Activated naive CD8-positive, alpha-beta T cell treated with anti-CD3 and anti-CD28 coated beads, Interleukin-2, amount 50 U/mL, for 24 hours (primary cell): ENCODE data around the gene SERPINB2.

Experiments
- ATAC-seq: fragments of 150-1000 bp; cut with Tn5 transposase; one replicate; pipeline ENCODE4 v1.10.0; 2021
- DNase-seq: peaks from one replicate; pipeline ENCODE4 v3.0.0; 2021
- H3K27ac Mint-ChIP-seq: one replicate; pipeline ENCODE4 v1.8.0; 2021; ENCODE audit warnings: mild to moderate bottlenecking, mixed read lengths
- H3K27me3 Mint-ChIP-seq: one replicate; pipeline ENCODE4 v1.8.0; 2021; ENCODE audit warnings: mixed read lengths
- H3K36me3 Mint-ChIP-seq: one replicate; pipeline ENCODE4 v1.8.0; 2021; ENCODE audit warnings: low read depth, mixed read lengths
- H3K4me1 Mint-ChIP-seq: one replicate; pipeline ENCODE4 v1.8.0; 2021; ENCODE audit warnings: mixed read lengths
- H3K4me3 Mint-ChIP-seq: one replicate; pipeline ENCODE4 v1.8.0; 2021; ENCODE audit warnings: mild to moderate bottlenecking, moderate library complexity, mixed read lengths
- H3K9me3 Mint-ChIP-seq: one replicate; pipeline ENCODE4 v1.8.0; 2021; ENCODE audit warnings: mixed read lengths

SERPINB2 gene

DNA sequence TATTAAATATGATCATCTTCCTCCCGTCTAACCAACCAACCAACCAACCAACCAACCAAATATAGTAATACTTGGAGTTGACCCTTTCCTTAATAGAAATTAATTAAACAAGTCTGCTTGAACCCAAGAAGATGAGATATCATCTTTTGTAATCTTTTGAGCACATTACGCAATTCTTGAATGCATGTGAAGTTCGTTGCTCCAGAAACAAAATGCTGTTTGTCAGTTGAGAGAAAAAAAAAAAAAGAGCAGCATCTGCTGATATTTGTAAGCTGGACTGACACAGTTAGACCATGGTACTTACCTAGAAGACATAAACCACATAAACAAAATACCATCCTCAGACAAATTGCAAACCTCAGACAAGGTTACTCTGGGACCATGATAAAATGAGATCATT is 9.2 kb upstream of the SERPINB2 start:
- ATAC-seq (no peak), DNase-seq (no peak)
- Mint-ChIP-seq H3K27me3 (no peaks in the 10 kb centered on the region), H3K4me3 (no peak overlapping the region), H3K4me1 (peaks cover 7% of the 10 kb centered on the region), H3K27ac (no peak overlapping the region), H3K36me3 (no peaks in the 10 kb centered on the region), H3K9me3 (no peaks in the 10 kb centered on the region)

DNA sequence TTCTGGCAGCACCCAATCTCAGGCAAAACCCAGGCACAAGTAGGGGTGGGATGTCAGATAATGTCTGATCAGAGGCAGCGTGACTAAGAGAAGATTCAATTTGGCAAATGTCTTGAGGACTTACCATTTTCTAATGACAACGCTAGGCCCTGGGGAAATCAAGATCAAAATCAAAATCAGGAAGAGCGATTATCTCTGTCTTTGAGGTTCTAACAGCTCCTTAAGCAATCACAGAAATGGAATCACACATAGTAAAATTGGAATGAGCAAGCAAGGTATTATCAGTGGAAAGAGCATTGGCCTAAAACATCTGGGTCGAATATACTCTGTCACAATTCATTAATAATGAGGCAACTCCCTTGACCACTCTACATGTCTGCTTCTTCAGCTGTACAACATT is 8.6 kb upstream of the SERPINB2 start:
- Mint-ChIP-seq H3K27ac (no peak overlapping the region), H3K36me3 (no peaks in the 10 kb centered on the region), H3K4me3 (no peak overlapping the region), H3K9me3 (no peaks in the 10 kb centered on the region), H3K27me3 (no peaks in the 10 kb centered on the region), H3K4me1 (peaks cover 7% of the 10 kb centered on the region)
- ATAC-seq (no peak), DNase-seq (no peak)

DNA sequence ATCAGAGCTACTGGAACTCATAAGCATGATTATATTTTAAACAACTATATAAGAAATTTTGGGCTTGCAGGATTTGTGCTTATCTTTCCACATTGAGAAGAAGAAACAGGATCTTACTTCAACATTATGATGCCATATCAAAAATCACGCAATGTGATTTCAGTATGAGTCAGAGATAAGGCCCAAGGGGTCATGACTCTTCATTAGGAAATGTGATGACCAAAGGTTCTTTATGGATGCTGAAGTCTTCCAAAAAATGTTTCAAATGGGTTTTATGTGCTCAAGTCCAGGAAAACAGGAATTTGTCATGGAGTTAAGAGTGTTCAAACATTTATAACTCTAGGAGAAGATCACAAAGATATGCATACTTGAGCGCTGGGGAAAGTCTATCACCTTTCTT is 7.8 kb upstream of the SERPINB2 start:
- no peak for ATAC-seq
- peaks cover 5% of the 10 kb centered on the region for H3K27me3 Mint-ChIP-seq
- no peak overlapping the region for H3K27ac Mint-ChIP-seq
- no peak for DNase-seq
- H3K9me3 Mint-ChIP-seq: no peaks in the 10 kb centered on the region
- peaks cover 7% of the 10 kb centered on the region for H3K4me1 Mint-ChIP-seq
- H3K4me3 Mint-ChIP-seq: no peak overlapping the region
- no peaks in the 10 kb centered on the region for H3K36me3 Mint-ChIP-seq

DNA sequence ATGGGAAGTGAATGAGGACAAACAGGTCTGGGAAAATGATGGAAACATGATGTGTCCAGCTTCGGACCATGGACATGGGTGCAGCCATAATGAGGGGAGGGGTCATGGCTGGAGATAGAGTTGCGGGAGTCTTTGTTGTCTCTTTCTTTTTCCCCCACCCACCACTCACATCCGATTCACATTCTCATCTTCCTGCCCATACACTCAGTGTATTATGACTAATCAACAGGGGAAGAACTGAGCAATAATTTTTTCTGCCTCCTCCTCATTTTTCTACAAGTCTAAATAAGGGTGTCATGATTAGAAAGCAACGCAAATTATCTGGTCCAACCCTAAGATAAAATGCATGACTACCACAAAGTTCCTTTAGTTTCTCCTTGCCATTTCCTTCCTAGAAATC is 5.7 kb upstream of the SERPINB2 start:
- peaks cover 11% of the 10 kb centered on the region for H3K27me3 Mint-ChIP-seq
- no peak overlapping the region for H3K27ac Mint-ChIP-seq
- H3K36me3 Mint-ChIP-seq: no peaks in the 10 kb centered on the region
- peaks cover 7% of the 10 kb centered on the region for H3K4me1 Mint-ChIP-seq
- no peak overlapping the region for H3K4me3 Mint-ChIP-seq
- H3K9me3 Mint-ChIP-seq: no peaks in the 10 kb centered on the region
- DNase-seq (no peak), ATAC-seq (peak; percentile 61)

DNA sequence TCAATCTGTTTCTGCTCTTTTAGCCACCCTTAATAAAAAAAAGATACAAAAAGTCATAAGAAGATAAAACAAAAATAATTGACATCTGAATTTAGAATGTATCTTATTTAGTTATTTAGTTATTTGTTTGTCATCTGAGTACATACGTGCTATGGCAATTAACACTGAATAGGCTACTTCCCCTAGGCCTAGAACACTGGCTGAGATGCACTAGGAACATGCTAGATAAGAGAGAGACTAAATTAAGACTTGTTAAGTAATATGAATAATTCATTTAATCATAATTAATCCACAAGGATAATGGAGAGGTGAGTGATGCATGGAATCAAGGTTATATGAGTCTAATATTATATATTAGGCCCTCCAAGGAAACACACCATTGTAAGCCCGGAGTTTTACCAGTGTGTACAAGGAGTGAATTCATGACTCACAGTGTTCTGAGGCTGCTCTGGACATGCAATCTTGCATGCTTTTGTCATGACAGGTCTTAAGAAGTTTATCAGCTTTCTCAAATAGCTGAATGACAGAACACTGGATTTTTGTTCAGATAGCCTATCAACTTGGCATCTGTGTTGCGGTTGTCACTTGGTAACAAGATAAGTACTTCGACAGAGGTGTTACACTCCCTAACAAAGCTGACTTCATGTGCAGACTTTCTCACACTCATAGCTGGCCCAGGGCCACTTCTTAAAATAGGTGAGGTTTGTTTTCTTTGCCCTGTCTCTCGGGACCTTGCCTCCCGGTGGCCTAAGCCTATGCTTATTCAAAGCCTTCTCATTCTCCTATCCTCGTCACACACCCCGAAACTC is 5.0 kb upstream of the SERPINB2 start:
- H3K36me3 Mint-ChIP-seq: no peaks in the 10 kb centered on the region
- no peak for ATAC-seq

DNA sequence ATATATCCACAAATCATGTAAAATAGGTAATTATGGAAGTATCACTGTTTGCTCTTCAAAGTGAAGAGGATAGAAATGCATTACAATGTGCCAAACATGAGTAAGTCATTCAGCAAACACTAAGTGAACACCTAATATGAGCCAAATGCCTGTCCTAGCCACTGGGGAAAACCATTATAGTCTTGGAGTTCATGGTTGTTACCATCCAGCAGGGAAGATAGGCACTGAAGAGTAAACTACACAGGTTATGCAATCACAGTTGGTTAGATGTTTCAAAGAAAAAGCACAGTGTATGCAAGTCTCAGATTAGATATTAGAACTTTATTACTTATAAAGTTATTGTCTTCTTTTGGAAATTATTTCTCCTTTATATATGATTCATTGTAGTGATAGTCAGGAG is 3.9 kb upstream of the SERPINB2 start:
- Mint-ChIP-seq H3K36me3 (no peaks in the 10 kb centered on the region), H3K27ac (no peak overlapping the region), H3K4me3 (no peak overlapping the region), H3K27me3 (peaks cover 14% of the 10 kb centered on the region), H3K9me3 (no peaks in the 10 kb centered on the region), H3K4me1 (peaks cover 7% of the 10 kb centered on the region)
- ATAC-seq (no peak), DNase-seq (no peak)

More for the DNA sequence above, 5.0 kb upstream of the SERPINB2 start:
- H3K4me3 Mint-ChIP-seq: no peak overlapping the region
- H3K27me3 Mint-ChIP-seq: peaks cover 13% of the 10 kb centered on the region
- no peak for DNase-seq
- H3K4me1 Mint-ChIP-seq: peaks cover 7% of the 10 kb centered on the region
- H3K9me3 Mint-ChIP-seq: no peaks in the 10 kb centered on the region
- H3K27ac Mint-ChIP-seq: no peak overlapping the region

DNA sequence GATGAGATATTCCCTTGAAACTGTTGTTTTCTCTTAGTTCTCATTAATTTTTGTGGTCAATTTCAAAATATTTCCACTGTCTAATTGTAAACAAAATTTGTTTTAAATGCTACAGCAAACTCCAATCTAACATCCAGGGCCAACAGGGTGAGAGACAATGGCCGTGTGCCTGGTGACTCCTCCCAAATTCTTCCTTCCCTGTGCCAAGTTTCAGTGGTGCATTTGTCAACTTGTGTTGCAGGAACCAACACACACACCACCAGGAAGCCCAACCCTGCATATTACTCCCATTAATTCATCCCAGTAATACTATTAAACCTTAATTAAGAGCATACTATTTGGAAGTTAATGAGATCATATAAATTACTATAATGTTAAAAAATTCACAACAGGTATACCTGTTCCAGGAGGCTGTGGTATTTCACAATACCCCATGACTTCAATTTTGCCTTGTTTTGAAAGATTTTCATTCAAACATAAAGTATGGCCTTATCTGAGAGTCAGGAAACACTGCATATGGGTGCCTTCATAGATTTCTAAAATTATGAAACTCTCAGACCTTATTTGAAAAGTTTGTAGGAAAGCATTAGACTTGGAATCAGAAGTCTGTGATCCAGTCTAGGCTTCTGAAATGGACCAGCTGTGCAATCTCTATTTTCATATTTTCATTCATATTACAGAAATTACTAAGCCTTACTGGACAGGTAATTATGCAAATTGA is 1.1 kb downstream of the SERPINB2 start:
- Mint-ChIP-seq H3K4me1 (no peaks in the 10 kb centered on the region), H3K27ac (no peak overlapping the region), H3K36me3 (no peaks in the 10 kb centered on the region), H3K27me3 (peaks cover 16% of the 10 kb centered on the region), H3K9me3 (no peaks in the 10 kb centered on the region), H3K4me3 (no peak overlapping the region)
- ATAC-seq (no peak), DNase-seq (no peak)

DNA sequence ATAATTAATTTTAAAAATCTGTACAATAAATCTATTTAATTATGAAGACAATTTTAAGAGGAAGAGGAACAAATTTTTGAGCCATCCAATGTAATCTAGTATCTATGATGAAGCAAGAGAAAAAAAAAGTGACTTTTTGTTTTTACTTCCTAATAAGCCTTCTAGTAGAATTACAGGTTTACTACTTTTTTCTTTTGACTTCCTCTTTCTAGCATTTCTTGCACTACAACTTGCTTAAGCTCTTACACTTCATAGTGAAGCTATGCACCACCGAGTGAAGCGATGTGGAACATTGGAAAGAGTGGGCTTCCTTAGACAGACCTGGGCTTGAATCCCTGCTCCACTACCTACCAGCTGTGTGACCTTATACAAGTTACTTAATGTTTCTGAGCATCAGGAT is 2.1 kb downstream of the SERPINB2 start:
- no peaks in the 10 kb centered on the region for H3K36me3 Mint-ChIP-seq
- no peaks in the 10 kb centered on the region for H3K4me1 Mint-ChIP-seq
- H3K9me3 Mint-ChIP-seq: no peaks in the 10 kb centered on the region
- ATAC-seq (no peak), DNase-seq (no peak)
- peaks cover 11% of the 10 kb centered on the region for H3K27me3 Mint-ChIP-seq
- no peak overlapping the region for H3K4me3 Mint-ChIP-seq
- H3K27ac Mint-ChIP-seq: no peak overlapping the region

DNA sequence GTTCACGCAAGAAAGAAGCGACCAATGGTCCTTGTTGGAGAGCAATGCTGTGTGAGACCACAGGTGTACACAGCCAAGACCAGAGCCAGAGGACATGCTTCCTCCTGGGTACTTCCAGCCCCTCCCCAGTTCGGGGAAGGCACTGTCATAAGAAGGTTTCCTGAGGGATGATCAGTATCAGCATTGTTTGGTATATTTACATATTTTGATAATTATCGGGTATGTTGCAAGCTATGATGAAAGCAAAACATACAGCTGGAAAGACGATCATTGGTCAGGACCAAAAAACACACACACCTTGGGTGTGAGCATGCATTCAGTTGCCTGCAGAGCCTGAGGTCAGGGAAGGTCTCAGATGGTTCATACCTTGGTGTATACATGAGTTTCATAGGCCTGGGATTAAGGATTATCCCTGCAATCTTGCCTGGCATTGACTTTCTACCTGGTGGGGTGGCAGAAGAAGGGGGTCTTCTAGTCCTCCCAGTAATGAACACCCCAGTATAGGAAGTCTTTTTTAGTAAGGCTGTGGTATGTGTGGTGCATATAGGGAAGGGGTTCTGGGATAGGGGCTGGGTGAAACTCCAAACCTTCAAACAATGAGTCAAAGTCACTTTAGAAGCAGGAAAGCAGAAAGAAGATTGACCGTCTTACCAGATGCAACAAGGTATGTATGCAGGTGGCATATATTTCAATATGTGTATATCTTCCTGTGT is 2.9 kb downstream of the SERPINB2 start:
- Mint-ChIP-seq H3K27me3 (peaks cover 11% of the 10 kb centered on the region), H3K4me3 (no peak overlapping the region), H3K9me3 (no peaks in the 10 kb centered on the region), H3K27ac (no peak overlapping the region), H3K4me1 (no peaks in the 10 kb centered on the region), H3K36me3 (no peaks in the 10 kb centered on the region)
- ATAC-seq (no peak), DNase-seq (no peak)

DNA sequence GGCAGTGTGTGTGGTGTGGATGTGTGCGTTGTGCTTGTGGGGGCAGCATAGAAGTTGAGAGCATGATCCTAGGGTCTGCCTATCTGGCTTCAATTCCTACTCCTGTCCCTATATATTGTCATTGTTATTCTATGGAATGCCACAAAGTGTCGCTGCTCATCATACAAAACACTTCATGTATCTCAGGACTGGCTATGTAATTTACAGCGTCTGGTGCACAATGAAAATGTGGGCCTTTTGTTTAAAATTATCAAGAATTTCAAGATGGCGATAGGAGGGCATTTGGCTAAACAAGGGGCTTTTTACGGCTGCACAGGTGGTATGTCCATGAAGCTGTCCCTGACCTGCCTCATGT is 3.4 kb downstream of the SERPINB2 start:
- ATAC-seq (no peak), DNase-seq (no peak)
- H3K36me3 Mint-ChIP-seq: no peaks in the 10 kb centered on the region
- no peaks in the 10 kb centered on the region for H3K9me3 Mint-ChIP-seq
- H3K4me1 Mint-ChIP-seq: no peaks in the 10 kb centered on the region
- H3K4me3 Mint-ChIP-seq: no peak overlapping the region
- H3K27me3 Mint-ChIP-seq: peaks cover 8% of the 10 kb centered on the region
- H3K27ac Mint-ChIP-seq: no peak overlapping the region

DNA sequence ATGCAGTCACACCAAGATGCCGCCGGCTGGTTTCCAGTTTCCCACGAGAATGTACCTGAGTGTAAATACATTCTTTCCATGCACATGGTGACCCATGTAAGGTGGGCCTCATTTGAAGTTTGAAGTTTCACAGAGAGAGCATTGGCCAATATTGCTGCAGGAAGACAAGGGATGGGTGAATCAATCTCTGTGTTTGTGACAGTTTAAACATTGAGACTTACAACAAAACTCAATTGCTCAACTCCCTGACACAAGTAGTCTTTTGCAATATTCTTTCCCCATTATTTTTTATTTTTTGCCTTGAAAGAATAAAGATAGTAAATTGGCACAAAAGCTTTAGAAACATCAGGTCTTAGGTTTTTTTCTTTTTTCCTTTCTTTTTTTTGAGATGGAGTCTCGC is 5.1 kb downstream of the SERPINB2 start:
- Mint-ChIP-seq H3K27ac (no peak overlapping the region), H3K36me3 (no peaks in the 10 kb centered on the region), H3K27me3 (peaks cover 3% of the 10 kb centered on the region), H3K4me1 (no peaks in the 10 kb centered on the region), H3K4me3 (no peak overlapping the region), H3K9me3 (no peaks in the 10 kb centered on the region)
- DNase-seq (no peak), ATAC-seq (no peak)

DNA sequence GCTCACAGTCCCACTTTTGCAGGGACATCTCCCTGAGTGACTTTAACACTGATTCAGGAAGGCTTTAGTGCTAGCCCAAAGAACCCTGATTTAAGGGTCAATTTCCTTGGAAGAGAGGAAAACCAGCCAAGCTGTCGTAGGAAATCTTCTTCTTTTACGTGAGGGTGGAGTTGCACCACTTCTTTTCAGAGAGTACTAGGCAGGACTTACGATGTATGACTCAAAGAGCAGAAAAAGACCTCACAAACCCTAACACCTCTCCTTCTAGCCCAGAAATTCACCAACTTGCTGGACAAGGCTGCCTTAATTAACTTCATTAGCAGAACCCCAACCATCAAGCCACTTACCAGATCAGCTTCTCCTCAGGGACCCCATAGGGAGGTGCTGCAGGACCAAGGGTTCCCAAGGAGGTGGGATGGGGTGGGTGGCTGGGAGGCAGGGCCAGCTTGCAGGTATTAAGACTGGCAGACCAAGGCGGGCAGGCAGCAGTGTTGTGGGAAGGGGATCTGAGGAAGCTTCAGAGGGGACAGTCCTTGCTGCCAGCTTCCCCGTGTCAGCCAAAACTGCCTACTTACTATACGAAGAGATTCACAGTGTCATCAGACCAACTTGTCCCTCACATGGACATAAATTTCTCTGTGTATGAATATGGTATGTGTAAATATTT is 6.7 kb downstream of the SERPINB2 start:
- H3K27ac Mint-ChIP-seq: no peak overlapping the region
- no peak for ATAC-seq
- no peak overlapping the region for H3K4me3 Mint-ChIP-seq
- peaks cover 4% of the 10 kb centered on the region for H3K27me3 Mint-ChIP-seq
- no peak for DNase-seq
- H3K9me3 Mint-ChIP-seq: no peaks in the 10 kb centered on the region
- H3K4me1 Mint-ChIP-seq: no peaks in the 10 kb centered on the region
- H3K36me3 Mint-ChIP-seq: no peaks in the 10 kb centered on the region

DNA sequence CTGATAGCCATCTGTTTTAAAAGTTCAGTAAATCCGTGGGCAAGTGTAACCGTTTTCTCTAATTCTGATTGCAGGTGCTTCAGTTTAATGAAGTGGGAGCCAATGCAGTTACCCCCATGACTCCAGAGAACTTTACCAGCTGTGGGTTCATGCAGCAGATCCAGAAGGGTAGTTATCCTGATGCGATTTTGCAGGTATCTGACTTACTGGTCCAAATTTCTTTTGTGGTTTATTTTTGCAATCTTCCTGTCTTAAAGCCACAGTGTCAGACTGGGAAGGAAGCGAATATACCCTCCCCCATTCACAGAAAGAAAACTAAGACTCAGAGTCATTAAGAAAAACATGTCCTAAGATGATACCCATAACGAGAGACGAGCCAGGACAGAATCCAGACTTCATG is 7.7 kb downstream of the SERPINB2 start:
- no peak for DNase-seq
- H3K27ac Mint-ChIP-seq: no peak overlapping the region
- H3K36me3 Mint-ChIP-seq: no peaks in the 10 kb centered on the region
- H3K27me3 Mint-ChIP-seq: peaks cover 5% of the 10 kb centered on the region
- H3K4me1 Mint-ChIP-seq: no peaks in the 10 kb centered on the region
- no peak overlapping the region for H3K4me3 Mint-ChIP-seq
- no peak for ATAC-seq
- no peaks in the 10 kb centered on the region for H3K9me3 Mint-ChIP-seq

DNA sequence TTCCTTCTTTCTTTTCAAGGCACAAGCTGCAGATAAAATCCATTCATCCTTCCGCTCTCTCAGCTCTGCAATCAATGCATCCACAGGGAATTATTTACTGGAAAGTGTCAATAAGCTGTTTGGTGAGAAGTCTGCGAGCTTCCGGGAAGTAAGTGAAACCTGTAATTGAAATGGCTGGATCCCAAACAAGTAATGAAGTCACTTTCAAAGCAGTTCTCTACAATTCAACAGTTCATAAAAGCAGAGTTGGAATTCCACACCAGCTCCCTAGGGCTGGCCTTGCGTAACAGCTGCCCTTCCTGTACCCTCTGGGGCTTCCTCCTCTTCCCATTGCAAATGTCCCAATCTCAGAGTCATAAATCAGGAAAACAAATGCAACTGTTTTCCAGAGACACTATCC is 9.6 kb downstream of the SERPINB2 start:
- no peak overlapping the region for H3K4me3 Mint-ChIP-seq
- H3K36me3 Mint-ChIP-seq: no peaks in the 10 kb centered on the region
- H3K27me3 Mint-ChIP-seq: peaks cover 6% of the 10 kb centered on the region
- H3K27ac Mint-ChIP-seq: no peak overlapping the region
- no peaks in the 10 kb centered on the region for H3K4me1 Mint-ChIP-seq
- no peaks in the 10 kb centered on the region for H3K9me3 Mint-ChIP-seq
- ATAC-seq: no peak
- no peak for DNase-seq
